ENCODE measurements around the gene FAM124A. TPM values are rescaled to one million over a fixed set of nuclear protein-coding genes. Genes with fewer than 3 reads are reported as not detected.

The FAM124A gene
- total RNA-seq, 1 donor from 2014 or later: 14.9 TPM

DNA sequence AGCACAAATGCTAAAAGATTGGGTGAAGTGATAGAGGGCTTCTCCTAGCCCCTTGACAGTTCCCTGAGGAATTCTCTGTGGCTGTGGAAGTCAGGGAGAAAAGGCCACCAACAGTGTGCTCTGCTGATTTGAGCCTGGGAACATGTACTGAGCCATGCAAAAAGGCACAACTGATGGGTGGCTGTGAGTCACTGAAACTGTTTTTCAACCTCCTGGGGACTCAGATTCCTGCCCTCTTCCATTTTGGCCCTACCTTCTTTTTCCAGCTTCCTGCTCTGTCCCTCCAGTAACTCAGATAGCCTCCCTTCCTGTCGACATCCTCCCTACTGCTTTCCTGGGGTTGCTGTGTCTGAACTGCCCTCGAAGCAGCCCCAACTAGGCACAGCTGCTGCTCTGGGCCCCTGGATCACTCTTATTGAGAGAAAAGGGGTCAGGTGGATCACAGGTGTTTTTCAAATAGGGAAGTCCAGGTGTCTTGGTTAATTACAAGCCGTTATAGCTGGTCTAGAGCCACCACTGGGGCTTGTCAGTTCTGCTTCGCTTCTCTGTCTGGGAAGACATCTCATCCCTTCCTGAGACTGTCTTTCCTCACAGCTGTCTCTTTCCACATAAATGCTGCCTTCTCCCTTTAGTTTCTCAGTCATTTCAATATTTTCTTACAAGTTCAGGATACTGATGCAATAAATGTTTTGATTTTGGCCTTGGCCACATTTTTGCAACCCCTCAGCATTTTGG, 13.7 kb downstream of the FAM124A start:
- intact Hi-C loops (cut with micrococcal nuclease): no loop called here
- ATAC-seq: no peak

DNA sequence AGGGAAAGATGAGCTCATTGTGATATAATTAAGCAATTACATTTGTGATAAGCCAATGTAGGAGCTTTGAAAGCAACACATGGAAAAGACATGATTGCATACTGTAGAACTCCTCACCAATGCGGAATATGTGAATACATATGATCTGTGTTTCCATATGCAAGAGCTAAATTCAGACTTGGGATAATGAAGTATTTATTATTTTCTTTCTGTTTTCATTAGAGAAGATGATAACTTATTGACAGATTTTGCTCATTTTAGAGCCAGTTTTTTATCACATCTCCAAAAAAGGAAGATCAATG, 14.2 kb downstream of the FAM124A start:
- no peak for DNase-seq
- no peak for ATAC-seq
- intact Hi-C loops (cut with micrococcal nuclease): no loop called here

More for the DNA sequence above, 13.7 kb downstream of the FAM124A start:
- DNase-seq: no peak

DNA sequence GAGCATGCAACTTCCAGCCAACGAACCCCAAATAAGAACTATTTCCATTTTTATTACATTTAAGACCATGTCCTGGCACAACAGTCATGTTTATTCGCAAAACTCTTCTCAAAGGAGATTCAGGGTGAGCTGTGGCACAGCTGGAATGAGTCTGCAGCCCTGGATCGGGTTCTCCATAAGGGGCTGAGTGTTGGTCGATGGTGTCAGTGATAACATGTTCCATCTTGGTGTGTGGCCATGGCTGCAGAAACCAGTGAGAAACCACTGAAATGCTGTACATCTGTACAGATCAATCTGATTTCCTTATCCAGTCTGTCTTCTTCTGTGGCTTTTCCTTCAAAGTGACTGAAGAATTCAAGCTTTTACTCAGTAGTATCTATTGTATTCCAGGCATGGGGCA, 15.2 kb downstream of the FAM124A start:
- intact Hi-C loops (cut with micrococcal nuclease): no loop called here
- ATAC-seq (no peak), DNase-seq (no peak)

DNA sequence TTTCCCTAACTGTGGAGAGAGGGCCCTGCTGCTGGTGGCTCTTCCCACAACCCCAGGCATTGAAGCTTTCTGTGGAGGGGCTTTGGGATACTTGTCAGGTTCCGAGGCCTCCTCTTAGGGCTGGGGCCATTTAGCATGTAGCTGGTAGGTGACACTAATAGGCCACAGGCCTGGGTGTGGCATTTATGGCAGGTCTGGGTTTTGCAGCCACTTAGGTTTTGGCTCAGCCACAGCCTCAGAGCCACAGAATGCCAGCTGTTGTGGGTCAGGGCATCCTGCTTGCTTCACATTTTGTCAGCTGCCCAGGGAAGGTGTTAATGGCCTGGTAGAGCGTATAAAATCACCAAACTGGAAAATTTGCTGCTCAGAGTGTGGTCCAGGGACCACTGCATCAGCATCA, 15.7 kb downstream of the FAM124A start:
- DNase-seq (no peak), ATAC-seq (peak; percentile 85)
- intact Hi-C loops (cut with micrococcal nuclease): no loop called here

DNA sequence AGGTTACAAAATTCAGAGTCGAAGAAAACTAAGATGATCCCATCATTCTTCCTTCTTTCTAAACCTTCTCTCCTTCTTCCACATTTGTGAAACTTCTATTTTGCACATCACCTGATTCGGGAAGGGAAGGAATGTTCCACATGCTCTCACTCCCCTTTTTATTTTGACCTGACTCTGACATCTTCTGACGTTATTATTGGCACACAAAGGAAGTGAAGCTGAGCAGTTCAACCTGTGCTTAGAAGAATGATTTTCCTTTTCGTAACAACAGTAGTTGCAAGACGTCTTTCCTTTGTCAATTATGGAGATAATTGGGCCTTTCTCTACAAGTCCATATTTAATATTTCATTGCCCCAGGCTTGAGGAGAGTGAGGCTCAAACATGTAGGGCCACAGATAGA, 18.0 kb downstream of the FAM124A start:
- no peak for ATAC-seq
- no peak for DNase-seq
- intact Hi-C loops (cut with micrococcal nuclease): no loop called here

DNA sequence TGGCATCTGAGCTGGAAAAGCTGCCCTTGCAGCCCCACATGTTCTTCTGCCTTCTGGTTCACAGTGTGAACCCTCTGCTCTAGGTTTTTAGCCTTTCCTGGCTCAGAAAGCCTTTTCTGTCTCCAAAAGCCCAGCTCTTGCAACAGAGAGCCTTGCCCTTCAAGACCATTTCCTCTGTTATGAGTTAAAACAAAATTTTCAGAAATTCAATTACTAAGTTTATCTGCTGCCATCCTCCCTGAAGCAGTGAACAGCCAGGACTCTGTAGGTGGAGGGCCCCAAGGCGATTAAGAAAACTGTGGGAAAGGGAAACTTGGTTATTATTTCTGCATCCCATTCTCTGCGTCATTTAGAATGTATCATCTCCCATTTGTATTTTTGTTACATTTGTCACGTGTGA, 18.8 kb downstream of the FAM124A start:
- intact Hi-C loops (cut with micrococcal nuclease): no loop called here
- DNase-seq: no peak
- no peak for ATAC-seq

DNA sequence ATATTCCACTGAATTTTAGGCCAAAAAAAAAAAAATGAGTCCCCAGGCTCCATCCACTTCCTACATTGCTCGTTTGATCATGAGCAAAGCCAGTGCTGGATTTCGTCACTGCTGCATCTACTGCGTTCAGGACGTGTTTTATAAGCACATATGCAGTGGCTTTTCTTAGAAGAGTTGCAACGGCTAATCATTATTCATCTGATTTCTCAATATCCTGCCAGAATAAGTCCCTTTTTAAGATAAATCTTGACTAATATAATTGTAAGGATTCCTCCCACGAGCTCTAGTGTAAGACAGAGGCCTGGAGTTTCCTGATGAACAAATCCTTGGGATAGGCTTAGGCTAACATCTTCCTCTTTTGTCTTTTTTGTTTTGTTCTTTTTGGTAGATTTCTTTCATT, 19.5 kb downstream of the FAM124A start:
- intact Hi-C loops (cut with micrococcal nuclease): no loop called here
- ATAC-seq (no peak), DNase-seq (no peak)

DNA sequence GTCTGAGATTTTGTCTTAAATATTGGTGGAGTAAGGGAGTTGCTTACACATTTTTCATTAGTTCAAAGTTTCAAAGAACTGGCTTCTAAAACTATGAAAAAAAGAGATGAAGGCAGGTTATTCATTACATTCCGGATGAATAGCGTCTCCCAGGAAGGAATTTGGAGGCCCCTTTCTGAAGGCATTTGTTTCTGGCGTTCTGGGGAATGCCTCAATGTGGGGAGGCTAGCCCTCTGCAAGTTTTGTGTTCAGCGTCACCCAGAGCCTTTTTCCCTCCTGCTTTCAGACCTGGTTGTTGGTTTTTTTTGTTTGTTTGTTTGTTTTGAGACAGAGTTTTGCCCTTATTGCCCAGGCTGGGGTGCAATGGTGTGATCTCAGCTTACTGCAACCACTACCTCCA, 21.0 kb downstream of the FAM124A start:
- DNase-seq: no peak
- no peak for ATAC-seq
- intact Hi-C loops (cut with micrococcal nuclease): no loop called here

DNA sequence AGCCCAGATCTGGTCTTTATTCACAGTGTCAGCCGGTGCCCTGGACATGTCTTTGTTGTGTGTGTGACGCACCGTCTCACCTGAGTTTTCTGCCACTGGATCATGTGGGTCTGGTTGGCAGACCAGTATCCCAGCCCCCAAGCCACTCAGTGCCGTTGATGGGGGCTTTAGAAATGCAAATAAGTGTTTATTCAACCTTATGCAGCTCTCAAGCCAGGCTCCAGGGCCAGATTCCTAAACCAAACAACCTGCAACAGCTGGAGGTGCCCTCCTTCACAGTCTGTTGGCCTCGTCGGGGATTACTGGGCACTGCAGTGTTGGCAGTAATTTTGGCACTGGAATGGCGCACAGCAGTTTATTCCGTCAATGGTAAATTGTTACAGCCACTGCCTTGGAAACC, 21.6 kb downstream of the FAM124A start:
- DNase-seq (no peak), ATAC-seq (no peak)
- intact Hi-C loops (cut with micrococcal nuclease): no loop called here

DNA sequence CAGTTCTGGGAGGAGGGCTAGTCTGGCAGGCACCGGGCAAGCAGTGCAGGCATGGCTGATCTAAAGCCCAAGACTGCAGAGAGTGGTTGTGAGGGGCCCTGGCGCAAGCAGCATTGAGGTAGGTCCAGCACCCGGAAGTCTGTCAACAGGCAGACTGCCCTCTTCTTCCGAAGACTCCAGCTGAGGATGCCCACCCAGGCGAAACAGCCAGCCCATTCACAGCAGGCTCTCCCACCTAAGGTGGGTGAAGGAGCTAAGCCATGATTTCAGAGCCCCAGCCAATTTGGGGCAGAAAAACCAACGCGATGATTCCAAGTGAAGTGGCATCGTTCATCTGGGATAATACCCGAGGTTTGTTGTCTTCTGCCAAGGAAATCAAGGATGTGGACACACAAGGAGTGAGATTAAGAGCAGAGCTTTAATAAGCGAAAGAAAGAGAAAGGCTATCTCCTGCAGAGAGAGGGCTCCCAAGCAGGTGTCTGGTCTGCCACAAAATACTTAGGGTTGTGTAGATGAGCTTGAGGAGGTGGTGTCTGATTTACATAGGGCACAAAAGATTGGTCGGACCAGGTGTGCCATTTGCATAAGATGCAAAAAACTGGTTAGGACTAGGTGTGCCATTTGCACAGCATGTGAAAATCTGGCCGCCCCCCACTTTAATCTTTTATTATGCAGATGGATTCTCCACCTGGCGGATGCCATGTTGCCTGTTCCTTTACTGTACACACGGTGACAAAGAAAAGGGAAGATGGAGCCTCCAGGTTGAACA, 22.6 kb downstream of the FAM124A start:
- ATAC-seq (no peak), DNase-seq (no peak)
- intact Hi-C loops (cut with micrococcal nuclease): no loop called here

DNA sequence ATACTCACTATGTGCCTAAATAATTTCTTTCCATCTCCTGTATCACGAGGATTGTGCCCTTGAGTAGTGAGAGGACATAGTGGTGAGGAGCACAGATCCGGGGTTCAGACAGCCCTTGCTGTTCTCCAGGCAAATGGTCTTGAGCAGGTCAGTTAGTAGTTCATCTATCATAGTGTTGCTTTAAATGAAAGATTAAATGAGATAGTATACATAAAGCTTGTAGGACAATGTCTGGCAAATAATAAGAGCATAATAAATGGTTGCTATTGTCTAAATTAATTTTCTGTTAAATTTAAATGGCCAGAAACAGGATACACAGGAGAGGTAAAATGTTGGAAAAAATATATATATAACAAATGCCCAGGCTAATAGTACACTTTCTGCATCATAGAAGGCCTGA, 23.4 kb downstream of the FAM124A start:
- ATAC-seq (no peak), DNase-seq (no peak)
- intact Hi-C loops (cut with micrococcal nuclease): no loop called here

DNA sequence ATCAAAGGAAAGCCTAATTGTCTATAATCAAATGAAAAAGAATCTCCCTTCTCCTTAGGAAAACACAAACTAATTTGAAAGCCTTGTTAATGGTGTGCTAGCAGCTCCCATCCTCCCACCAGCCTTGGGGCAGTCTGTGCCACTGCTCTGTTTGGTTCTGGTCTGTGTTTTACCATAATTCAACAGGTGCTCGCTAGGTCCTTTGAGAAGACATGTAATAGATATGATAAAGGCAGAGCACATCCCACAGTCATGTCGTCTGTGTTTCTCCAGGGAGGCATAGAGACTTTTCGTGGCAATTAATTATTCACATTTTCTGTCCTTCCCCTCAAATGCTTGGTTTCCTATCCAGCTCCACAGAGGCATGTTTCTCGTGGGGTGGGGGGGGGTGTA, 23.8 kb downstream of the FAM124A start:
- intact Hi-C loops (cut with micrococcal nuclease): no loop called here
- DNase-seq (no peak), ATAC-seq (peak; percentile 37)

DNA sequence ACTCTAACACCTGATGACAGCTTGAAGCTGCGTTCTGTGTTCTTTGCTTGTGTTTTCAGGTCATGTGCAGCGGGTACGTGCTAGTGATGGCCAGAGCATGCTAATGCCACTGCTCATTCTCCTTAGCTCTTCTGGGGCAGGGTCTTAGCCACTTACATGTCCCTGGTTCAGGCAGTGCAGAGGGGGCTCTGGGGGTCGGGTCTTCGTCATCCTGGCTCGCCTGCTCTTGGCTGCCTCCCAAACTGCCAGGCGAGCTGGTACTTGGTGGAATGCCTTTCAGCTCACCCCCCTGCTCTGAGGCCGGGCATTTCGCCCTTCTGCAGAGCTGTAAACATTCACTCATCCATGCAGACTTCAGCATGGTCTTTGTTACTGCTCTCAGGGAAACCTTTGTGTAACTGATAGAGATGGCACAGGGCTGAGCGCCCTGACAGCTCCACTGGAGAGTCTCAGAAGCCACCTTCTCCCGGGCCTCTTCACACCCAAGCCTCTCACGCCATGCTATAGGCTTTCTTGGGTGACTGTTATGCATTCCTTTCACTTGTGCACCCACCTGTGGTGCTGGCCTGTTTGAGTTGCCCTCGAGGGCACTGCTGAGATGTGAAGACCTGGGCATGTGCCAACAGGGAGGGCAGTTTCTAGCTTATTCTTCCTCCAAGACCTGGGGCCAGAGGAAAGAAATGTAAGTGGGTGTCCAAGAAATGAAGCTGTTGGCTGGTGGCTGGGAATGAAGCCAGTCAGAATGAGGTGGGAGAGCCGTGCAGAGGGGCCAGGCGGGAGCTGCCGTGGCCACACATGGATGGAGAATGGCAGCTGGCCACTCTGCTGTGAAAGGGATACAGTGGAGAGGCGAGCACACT, 24.4 kb downstream of the FAM124A start:
- intact Hi-C loops (cut with micrococcal nuclease): no loop called here
- ATAC-seq: peak; percentile 95
- peak; percentile 82 for DNase-seq

DNA sequence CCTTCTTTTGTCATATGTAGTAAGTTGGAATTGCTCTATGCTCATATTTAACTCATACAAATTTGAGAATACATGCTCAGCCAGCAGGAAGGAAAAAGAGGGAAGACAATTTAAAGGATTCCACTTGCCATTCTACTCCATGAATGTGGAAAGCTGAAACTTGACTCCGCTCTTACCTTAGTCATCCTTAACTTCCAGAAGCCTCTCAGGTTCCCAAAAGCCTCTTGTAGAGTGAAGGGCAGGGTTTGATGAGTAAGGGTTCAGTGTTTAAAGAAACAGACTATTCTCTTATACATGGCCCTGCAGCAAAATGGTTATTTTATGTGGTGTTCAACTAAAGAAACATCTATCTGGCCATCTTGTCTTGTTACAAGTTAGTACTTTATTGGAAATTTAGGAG, 27.1 kb downstream of the FAM124A start:
- ATAC-seq (no peak), DNase-seq (no peak)
- intact Hi-C loops (cut with micrococcal nuclease): no loop called here

DNA sequence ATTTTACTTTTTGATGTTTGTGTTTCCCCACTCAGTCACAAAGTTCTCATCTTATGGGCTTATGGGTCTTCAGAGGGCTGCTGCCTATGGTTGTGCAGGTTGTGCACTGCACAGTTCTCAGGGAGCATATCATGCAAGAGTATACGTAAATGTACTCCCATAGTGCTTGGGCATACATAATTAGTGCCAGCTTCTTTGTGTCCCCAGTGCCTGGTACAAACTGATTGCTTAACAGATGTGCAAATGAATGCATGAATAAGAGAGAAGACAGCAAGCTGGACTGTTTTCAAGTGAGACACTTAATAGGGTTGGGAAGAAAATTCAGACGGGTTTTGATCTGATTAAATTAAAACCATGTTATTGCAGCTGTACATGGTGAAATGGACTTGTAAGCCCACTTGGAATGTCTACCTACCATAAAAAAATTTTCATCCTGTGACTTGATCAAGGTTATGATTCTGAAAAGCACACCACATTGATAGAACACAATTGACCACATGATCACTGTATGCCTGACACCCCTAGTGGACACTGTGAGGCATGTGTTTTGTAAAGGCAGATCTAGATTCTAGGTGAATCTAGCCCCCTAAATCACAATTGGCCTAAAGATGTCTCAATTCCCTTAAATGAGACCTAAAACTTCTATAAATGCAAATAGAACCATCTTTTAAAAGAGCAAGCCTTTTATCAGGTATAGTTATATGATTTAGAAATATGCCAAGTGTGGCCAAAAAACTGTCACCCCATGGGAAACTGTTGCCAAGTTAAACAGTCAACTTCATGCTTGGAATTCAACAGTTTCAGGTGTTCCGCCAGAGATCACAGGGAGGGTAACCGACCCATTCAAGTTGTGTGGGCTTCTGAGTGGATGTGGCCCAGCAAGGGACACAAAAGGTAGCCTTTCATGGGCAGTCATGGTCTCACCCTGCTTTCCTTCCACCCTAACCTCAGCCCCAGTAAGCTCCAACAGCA, 27.9 kb downstream of the FAM124A start:
- intact Hi-C loops (cut with micrococcal nuclease): no loop called here
- DNase-seq (no peak), ATAC-seq (no peak)

DNA sequence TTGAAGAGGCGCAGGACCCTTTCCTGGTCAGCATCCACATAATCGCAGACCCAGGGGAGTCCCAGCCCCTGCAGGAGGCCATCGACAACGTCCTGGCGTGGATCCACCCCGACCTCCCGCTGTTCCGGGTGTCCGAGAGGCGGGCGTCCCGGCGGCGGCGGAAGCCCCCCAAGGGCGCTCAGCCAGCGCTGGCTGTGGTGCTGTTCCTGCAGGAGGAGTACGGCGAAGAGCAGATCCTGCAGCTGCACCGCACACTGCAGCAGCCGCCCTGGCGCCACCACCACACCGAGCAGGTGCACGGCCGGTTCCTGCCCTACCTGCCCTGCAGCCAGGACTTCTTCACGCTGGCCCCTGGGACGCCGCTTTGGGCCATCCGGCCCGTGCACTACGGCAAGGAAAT, 29.3 kb downstream of the FAM124A start:
- DNase-seq (no peak), ATAC-seq (no peak)
- intact Hi-C loops (cut with micrococcal nuclease): no loop called here

DNA sequence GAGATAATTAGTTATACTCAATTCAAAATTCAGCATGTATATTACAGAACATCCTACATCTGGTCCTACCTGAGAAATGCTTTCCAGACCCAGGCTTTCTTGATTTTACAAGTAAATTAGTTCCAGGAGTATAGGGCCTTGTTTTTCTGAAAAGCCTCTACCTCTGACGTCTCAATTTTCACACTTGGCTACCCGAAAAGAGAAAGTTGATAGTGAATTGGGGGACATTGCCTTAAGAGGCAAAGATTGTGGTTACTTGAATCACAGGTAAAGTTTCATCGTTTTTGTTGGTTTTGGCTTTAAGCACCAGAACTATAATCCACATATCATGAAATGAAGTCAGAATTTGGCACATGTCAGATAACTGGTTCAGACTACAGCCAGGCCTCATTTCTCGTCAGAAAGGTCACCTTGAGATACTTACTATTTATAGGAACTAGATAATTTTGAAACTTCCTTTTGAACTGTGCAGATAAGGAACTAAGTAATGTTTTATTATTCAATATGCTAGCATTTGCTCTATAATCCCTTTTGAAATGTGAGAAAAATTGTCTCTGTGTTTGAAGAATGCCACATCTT, 30.8 kb downstream of the FAM124A start:
- intact Hi-C loops (cut with micrococcal nuclease): no loop called here
- peak; percentile 54 for ATAC-seq

DNA sequence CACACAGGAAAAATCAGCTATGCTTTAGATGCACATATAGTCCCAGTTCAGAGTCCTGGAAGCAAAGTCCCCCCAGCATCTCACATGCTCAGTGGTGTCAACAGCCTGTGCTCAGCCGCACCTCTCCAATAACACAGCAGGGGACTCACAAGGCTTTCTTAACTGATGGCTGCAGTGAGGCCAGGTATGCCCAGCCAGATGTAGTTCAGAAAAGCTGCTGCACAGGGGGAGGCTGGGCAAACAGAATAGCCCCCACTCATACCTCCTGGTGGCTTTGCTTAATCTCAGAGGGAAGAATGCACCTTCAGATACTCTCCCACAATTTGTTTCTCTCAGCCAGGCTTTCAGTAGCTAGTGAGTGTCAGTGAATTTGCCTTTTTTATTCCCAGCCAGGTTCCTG, 33.4 kb downstream of the FAM124A start:
- intact Hi-C loops (cut with micrococcal nuclease): no loop called here
- peak; percentile 4 for ATAC-seq
- no peak for DNase-seq

More for the DNA sequence above, 30.8 kb downstream of the FAM124A start:
- no peak for DNase-seq

DNA sequence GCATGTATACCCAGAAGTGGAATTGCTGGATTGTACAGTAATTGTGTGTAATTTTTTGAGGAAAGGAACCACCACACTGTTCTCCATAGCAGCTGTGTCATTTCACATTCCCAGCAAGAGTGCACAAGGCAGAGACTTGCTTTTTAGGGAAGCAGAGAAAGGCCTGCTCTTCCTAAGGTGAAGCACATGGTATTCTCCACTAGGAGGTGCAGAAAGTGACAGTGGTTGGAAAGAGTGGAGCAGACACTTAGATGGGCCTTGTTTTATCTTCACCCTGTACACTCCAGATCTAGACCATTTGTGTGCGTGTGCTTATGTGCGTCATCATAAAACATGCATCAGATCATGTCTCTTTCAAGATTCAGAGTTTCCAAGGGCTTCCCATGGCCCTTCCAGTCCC, 35.0 kb downstream of the FAM124A start:
- ATAC-seq: no peak
- intact Hi-C loops (cut with micrococcal nuclease): no loop called here
- DNase-seq: no peak
